GM12864 (cell line): Measurements from ENCODE around the gene CCDC33.

Source experiments
- DNase-seq: peaks from one replicate; pipeline ENCODE4 v3.0.0-alpha.2; 2011; ENCODE audit warnings: low read depth
- H3K4me3 ChIP-seq: 2 replicates; pipeline ENCODE4 v1.5.1; 2011; ENCODE audit warnings: mild to moderate bottlenecking, low read depth, low read length, control low read depth
- CTCF ChIP-seq: IDR thresholded peaks from 2 replicates; pipeline ENCODE4 v1.5.1; 2011; ENCODE audit warnings: low read depth, mild to moderate bottlenecking, moderate library complexity, low read length, control low read depth, inconsistent platforms; ENCODE audit errors: missing control alignments

CCDC33 gene

DNA sequence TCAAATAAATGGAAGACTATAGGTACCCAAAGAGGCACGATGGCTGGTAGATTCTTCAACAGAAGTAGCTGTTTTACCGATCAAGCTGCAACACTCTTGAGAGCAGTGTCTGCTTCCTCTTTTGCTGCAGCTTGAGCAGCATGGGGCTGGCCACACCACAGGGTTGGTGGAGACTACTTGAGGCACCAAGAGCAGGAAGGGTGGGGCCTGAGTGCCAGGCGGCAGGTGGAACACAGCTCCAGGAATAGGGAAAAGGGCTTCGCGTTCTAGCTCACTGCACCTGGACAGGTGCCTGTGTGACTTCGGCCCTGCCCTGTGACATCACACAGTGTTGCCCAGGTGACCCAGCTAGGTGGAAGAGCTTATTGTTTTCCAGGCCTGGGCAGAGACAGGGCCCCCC lies at the start of gene CCDC33:
Gene CCDC33, plus strand, starts transcription at position 365 of the 400 bp plus-strand sequence. CDS start 394 bp downstream, outside the sequence.
- H3K4me3 ChIP-seq = no peak within 1 kb of the TSS
- no peak for TF ChIP-seq CTCF
- DNase-seq = peak; percentile 67

- no peak for TF ChIP-seq CTCF
- no peak overlapping the region for H3K4me3 ChIP-seq
- no peak for DNase-seq
Observed at GRCh38 chr15:74188216-74188615, 47.9 kb upstream of the CCDC33 start.

- no peak overlapping the region for H3K4me3 ChIP-seq
- TF ChIP-seq CTCF = no peak
- no peak for DNase-seq
Observed at GRCh38 chr15:74191798-74192197, 44.3 kb upstream of the CCDC33 start.

DNA sequence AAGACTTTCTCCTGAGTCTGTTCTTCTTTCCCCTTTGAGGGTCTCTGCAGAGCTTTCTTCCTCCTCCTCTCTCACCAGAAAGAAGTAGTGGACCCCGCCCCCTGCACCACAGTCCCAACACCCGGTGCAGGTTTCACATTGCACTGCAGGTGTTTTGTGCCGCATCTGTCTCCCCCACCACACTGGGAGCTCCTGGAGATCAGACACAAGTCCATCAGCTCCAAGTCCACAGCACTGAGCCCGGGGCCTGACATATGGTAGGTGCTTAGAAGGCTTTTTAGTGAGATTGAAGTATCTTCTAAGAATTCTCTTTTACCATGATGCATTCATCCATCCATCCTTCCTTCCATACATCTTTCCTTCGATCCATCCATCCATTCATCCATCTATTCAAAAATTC lies 43.4 kb upstream of the CCDC33 start:
- TF ChIP-seq CTCF = no peak
- no peak for DNase-seq
- H3K4me3 ChIP-seq = no peak overlapping the region

- H3K4me3 ChIP-seq = no peak overlapping the region
- TF ChIP-seq CTCF = no peak
- no peak for DNase-seq
Observed at GRCh38 chr15:74193299-74193718, 42.8 kb upstream of the CCDC33 start.

DNA sequence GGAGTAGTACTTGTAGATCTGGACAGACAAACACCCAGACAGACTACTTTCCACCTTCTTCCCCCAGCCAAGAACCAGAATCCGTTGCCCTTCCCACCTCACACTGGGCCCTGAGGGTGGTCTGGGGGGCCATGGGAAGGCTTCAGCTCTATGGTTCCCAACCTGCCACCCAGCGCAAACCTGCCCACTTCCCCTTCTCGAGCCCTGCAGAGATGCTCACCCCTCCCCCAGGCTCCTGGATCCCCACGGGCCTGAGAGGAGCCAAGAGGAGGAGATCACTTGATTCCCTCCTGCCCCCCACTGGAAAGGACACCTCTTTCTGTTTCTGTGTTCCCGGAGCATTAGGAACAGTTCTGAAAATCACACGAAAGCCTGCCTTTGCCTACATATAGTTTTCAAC lies 42.2 kb upstream of the CCDC33 start:
- DNase-seq = no peak
- no peak overlapping the region for H3K4me3 ChIP-seq
- TF ChIP-seq CTCF = no peak
